GM19025 (cell line): ENCODE measurements around the gene OR6C2.
"Not testable (repeated sequence)": the region's sequence is repeated elsewhere in the genome, so short reads cannot be mapped to it uniquely, and the experiment has no call there.

Experiments
- ATAC-seq: cut with Tn5 transposase; IDR thresholded peaks from one replicate; pipeline ENCODE4 v1.9.1; 2021; ENCODE audit warnings: mild to moderate bottlenecking, low read depth, moderate library complexity; ENCODE audit not compliant: unreplicated experiment

Gene OR6C2

DNA sequence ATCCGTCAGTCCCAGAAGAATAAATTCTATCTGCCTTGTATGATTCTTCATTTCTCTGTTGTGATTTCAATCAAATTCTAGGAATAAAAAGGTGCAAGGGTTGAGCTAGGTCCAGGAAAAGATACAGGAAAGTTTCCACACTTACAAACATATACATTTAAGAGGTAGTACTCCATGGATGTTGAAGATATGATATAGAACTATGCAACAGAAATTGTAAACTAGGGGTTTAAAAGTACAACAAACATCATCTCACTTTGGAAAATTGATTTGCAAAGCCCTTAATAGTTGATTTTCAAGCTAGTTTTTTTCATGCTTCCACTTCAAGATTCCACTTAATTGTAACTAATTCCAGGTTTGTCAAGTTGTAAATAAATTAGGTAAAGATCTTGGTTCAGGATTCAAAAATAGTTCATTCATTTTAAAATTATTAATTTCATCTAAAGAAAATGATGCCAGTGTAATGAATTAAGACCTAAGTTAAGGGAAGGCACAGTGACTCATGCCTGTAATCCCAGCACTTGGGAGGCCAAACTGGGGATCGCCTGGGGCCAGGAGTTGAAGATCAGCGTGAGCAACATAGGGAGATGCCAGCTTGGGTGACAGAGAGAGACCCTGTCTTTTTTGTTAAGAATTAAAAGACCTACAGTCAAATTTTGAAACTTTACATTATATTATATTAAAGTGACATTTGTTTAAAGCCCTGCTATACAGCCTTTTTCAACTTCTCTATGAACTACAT lies 26.4 kb downstream of the OR6C2 start, which contains the start of gene OR6C70:
TSS of gene OR6C70 (minus strand) at position 51 of the 742 bp plus-strand sequence. CDS start at position 51, 0 bp downstream.
- ATAC-seq: no peak

DNA sequence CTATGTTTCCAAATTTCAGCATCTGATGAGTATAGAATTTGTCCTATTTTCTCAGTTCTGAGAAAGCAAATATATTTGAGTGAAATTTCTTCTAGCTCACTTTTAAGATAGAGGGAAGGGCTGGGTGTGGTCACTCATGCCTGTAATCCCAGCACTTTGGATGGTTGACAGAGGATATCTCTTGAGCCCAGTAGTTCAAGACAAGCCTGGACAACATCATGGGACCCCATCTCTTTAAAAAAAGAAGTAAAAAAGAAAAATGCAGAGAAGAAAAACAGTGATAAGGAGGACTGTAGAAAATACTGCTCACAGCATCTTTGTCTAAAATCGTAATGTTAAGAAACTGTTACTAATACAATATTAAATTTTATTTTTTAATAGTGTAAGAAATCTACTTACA lies 28.4 kb downstream of the OR6C2 start:
- no peak for ATAC-seq

DNA sequence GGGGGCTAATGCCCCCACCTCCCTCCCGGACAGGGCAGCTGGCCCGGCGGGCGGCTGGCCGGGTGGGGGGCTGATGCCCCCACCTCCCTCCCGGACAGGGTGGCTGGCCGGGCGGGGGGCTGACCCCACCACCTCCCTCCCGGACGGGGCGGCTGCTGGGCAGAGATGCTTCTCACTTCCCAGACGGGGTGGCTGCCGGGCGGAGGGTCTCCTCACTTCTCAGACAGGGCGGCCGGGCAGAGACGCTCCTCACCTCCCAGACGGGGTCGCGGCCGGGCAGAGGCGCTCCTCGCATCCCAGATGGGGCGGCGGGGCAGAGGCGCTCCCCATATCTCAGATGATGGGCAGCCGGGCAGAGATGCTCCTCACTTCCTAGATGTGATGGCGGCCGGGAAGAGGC lies 35.3 kb downstream of the OR6C2 start:
- ATAC-seq: not testable (repeated sequence)

- not testable (repeated sequence) for ATAC-seq
These were observed 40.4 kb downstream of the OR6C2 start for GRCh38 chr12:55484284-55484683.

- ATAC-seq: no peak
These were observed 48.2 kb downstream of the OR6C2 start, which contains the start of gene OR6C68 for GRCh38 chr12:55492078-55492477. OR6C68 (plus strand) TSS chr12:55492378; CDS start chr12:55492378, 0 bp downstream.

DNA sequence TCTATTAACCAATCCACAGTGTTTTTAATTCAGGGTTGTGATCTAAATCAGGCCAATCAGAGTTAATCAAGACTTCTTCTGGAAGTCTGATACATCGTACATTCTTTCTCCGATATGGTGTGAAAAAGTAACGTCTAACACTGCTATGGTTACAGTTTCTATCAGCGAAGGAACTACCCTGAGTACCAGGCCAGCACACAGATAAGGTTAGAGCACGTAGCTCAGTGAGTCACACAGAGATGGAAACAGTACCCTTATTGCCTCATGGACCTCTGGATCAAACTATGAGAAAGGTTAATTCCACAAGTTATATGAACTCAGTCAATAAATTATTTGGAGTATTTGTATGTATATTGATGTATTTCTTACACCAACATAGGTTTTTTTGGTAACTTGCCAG lies 51.6 kb downstream of the OR6C2 start:
- ATAC-seq: no peak

- ATAC-seq: no peak
These were observed 55.4 kb downstream of the OR6C2 start for GRCh38 chr12:55499231-55499630.

- ATAC-seq: no peak
These were observed 56.0 kb downstream of the OR6C2 start for GRCh38 chr12:55499810-55500252.

- no peak for ATAC-seq
These were observed 57.7 kb downstream of the OR6C2 start for GRCh38 chr12:55501601-55502000.
